Dedifferentiated amniotic fluid mesenchymal stem cell (primary cell): ENCODE measurements around the gene ITGAE.
"Not testable (repeated sequence)": the region's sequence is repeated elsewhere in the genome, so short reads cannot be mapped to it uniquely, and the experiment has no call there.

Experiments used
- DNase-seq: peaks from one replicate; pipeline ENCODE4 v3.0.0-alpha.2; 2016; ENCODE audit errors: extremely low spot score

The ITGAE gene, protein sequence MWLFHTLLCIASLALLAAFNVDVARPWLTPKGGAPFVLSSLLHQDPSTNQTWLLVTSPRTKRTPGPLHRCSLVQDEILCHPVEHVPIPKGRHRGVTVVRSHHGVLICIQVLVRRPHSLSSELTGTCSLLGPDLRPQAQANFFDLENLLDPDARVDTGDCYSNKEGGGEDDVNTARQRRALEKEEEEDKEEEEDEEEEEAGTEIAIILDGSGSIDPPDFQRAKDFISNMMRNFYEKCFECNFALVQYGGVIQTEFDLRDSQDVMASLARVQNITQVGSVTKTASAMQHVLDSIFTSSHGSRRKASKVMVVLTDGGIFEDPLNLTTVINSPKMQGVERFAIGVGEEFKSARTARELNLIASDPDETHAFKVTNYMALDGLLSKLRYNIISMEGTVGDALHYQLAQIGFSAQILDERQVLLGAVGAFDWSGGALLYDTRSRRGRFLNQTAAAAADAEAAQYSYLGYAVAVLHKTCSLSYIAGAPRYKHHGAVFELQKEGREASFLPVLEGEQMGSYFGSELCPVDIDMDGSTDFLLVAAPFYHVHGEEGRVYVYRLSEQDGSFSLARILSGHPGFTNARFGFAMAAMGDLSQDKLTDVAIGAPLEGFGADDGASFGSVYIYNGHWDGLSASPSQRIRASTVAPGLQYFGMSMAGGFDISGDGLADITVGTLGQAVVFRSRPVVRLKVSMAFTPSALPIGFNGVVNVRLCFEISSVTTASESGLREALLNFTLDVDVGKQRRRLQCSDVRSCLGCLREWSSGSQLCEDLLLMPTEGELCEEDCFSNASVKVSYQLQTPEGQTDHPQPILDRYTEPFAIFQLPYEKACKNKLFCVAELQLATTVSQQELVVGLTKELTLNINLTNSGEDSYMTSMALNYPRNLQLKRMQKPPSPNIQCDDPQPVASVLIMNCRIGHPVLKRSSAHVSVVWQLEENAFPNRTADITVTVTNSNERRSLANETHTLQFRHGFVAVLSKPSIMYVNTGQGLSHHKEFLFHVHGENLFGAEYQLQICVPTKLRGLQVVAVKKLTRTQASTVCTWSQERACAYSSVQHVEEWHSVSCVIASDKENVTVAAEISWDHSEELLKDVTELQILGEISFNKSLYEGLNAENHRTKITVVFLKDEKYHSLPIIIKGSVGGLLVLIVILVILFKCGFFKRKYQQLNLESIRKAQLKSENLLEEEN

GRCh38 chr17:3800362-3801271, at the start of gene ITGAE:
Gene ITGAE (minus strand): TSS chr17:3801188. CDS start chr17:3801144, 44 bp downstream.
- no peak for DNase-seq

DNA sequence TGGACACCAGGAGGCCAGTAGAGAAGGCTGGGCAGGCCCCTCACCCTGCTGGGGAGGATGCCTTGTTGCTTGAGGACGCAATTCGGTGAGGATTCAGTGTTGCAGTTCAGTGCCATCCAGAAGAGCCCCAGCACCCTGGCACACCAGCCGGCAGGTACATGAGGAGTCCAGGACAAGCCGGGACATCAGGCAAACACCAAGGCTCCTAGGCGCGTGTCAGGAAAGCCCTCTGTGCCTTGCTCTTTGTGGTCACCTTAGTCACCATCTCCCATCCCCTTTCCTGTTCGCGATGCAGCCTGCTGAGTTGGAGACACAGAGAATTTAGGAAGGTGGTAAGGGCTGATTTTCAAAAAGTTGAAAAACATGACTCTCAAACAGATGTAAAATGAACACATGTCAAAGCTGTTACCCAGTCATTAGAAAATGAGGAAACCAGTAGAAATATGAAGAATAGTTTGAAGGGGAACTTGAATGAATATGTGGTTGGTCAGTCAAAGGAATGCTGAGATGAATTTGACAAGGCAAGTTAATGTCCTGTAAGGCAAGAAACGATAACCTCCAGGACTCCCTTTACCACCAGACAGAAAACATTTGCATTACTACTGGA, 47.3 kb upstream of the ITGAE start:
- DNase-seq: no peak

- DNase-seq: no peak
These were observed 46.2 kb upstream of the ITGAE start for GRCh38 chr17:3847165-3847670.

- DNase-seq: no peak
These were observed 45.6 kb upstream of the ITGAE start for GRCh38 chr17:3846437-3847164.

DNA sequence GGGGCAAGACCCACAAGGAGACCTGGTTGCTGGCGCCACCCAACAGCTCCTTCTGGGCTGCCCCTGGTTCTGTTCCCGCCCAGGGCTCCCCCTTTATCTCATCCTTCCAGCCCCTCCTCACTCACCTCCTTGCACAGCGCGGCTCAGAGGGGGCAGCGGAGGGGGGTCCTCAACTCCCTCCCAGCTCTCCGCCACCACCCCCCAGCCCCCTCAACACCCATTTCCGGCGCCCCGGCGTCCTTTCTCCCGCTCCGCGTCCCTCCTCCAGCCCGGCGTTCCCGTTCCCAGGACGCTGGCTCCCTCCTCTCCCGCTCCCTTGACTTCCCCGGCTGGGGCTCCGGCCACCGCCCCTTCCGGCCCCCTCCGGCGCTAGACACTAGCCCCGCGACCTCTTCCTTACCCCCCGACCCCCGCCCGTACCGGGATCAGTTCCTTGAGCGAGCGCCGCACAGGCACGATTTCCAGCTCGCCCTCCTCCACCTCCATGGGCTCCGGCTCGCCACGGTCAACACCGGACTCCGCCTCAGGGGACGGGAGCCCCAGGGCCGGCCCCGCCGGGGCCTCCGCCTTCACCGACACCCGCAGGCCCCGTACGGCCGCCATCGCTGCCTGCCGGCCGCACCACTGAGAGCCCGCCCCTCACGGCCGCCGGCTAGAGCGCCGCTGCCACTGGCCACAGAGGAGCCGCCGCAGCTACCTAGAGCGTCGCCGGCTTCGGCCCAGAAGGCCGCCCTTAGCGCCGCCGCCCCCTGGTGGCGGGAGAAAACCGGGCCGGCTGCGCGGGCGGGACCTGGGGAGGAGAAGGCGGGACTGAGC, 44.8 kb upstream of the ITGAE start, which contains the start of gene NCBP3:
NCBP3 (minus strand) TSS at position 626 of the 816 bp plus-strand sequence; CDS start at position 603, 23 bp downstream.
- peak; percentile 93 for DNase-seq

- DNase-seq: no peak
These were observed 44.3 kb upstream of the ITGAE start for GRCh38 chr17:3845291-3845620.

DNA sequence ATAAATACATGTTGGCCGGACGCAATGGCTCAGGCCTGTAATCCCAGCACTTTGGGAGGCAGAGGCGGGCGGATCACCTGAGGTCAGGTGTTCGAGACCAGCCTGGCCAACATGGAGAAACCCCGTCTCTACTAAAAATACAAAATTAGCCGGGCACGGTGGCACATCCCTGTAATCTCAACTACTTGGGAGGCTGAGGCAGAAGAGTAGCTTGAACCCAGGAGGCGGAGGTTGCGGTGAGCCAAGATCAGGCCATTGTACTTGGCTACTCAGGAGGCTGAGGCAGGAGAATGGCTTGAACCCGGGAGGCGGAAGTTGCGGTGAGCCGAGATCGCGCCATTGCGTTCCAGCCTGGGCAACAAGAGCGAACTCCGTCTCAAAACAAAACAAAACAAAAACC, 43.6 kb upstream of the ITGAE start:
- not testable (repeated sequence) for DNase-seq

DNA sequence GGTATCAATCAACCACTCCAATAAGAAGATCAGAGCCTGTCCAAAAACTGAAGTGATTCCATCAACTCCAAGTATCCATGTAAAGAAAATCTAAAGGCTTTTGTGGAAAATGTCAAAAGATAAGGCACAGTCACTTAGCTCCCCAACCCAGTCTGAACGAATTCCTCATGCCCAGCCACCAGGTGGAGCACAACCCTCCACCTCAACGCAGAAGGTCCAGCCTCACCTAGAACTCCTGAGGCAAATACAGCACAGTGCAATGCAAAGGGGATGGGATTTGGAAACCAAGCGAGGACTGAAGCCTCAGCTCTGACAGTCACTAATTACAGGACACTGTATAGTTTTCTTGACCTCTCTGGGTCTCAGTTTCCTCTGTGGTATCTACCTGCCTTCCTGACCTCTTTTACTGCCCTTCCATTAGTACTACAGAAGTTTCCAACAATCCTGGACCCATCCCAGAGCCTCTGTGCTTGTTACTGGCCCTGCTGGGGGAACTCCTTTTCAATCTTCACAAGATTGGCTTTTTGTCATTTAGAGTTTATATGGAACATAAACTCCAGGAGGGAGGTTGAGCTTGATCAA, 43.0 kb upstream of the ITGAE start:
- no peak for DNase-seq

DNA sequence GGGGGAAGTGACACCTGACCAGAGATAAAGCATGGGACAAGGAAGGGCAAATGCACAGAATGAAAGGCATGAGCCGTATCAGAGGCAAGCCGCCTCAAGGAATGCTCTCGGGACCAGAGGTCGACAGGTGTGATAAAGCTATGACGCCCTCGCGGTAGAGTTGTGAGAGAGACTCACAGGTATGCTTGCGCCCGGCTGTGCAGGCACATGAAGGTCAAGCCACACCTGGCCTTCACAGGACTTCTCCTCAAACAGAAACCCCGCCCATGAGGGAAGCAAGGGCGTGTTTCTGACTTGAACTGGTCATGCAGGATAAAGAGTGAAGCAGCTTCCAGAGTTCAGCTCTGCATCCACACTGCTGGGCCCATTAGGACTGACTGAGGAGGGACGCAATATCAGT, 37.2 kb upstream of the ITGAE start:
- no peak for DNase-seq

DNA sequence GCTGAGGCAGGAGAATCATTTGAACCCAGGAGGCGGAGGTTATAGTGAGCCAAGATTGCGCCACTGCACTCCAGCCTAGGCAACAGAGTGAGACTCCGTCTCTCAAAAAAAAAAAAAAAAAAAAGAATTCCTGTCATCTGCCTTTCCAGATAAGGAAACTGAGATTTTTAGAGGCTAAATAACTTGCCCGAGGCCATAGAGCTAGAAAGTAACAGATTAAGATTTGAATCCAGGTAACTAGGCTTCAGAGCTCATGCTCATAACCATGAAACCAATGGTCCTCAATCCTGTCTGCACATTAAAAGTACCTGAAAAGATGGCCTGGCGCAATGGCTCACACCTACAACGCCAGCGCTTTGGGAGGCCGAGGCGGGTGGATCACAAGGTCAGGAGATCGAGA, 35.6 kb upstream of the ITGAE start:
- no peak for DNase-seq

DNA sequence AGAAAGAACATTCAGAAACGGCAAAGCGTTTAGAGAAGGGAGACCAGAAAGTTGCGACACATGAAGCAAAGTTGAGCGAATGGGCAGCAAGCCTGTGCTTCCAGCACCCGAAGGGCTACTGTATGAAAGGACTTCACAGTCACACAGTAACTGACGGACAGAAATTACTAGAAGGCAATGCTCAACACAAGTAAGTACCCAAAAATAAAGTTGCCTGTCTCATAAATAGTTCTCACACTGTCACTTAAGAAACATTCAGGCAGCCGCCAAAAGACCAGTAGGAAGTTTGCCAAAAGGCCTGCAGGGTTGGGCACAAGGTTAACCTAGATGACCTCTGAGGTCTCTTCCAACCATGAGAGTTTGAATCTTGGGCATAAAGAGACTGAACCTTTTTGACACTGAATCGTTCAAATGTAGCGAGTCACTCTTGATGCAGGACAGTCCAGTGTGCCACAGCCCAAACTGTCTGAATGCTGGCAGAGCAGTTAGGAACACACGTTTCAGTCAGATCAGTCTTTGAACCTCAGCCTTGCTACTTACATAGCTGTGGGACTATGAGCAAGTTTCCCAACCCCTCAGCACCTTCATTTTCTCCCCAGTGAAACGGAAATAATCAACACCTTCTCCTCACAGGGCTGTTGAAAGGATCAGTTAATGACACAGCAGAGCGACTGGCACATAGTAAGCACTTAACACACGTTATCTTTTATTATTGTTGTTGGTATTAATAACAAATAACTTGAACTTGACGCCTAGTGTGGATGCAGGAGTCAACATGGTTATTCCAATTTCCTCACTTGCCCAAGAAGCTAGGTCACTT, 34.6 kb upstream of the ITGAE start:
- DNase-seq: no peak

- DNase-seq: no peak
These were observed 33.8 kb upstream of the ITGAE start for GRCh38 chr17:3834811-3835210.

DNA sequence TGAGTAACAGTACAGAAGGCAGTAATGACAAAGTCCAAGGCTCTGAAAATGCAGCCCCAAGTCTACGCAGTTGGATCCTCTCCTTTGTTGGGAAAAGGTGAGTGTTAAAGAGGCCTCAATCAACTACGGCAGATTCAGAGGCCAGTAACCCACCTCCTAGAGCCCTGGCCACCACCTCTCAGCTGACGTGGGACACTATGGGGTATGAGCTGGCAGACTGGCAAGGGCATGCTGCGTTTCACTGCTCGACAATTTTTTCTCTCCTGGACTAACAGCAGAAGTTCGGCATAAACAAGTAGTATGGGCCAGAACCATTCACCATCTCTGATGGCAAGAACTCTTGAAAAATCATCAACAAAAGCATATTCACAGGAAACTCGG, 27.9 kb upstream of the ITGAE start:
- no peak for DNase-seq

DNA sequence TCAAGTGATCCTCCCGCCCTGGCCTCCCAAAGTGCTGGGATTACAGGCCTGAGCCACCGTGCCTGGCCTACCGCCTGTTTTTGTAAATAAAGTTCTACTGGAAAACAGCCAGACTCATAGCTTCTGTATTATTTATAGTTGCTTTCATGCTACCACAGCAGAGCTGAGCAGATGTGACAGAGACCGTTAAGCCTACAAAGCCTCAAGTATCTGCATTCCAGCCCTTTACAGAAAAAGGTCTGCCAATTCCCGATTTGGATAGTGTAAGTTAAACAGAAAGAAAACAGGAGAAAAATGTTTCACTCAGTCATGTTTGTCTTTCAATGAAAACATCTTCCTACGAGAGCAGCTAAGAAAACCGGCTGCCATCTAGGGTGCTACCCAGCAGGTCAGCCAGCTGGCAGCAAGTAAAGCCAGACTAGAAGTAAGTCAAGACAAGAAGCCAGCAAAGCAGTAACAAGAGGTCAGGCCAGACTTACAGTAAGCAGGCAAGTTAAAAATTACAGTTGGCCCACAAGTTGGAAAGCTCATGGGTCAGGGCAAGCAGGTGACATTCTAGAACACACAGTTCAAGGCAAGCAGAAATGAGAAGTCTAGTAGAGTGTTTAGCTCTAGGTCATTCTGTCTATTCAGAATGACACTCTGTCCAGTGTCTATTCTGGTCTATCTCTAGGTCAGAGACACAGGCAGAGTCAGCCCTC, 27.3 kb upstream of the ITGAE start:
- no peak for DNase-seq

DNA sequence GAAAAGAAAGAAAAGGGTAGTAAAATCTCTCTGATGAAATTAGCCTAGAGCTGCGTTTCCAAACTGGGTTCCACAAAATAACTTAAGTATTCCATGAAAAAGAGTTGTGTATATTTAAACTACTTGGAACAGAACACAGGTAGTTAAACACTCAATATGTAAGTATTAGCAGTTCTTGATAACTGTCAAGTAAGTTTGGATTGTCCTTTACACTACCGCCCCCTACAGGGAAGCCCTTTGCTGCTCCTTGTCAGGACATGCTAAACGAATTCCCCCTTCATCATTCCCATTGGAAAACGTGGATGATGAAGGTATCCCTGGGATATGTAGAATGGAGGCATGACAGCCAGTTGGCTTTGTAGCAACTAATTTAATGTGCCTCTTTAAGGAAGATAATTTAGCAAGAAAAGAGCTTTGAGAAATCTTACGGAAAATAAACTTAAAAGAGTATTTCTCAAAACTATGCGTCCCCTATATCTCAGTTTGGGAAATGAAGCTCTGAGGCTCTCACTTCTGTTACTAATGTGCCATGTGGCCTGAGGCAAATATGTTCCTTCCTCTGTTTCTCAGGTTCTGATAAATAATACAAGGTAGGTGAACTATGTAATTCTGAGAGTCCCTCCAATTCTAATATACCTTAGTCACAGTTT, 26.3 kb upstream of the ITGAE start:
- DNase-seq: no peak

GRCh38 chr17:3826191-3826590, 25.2 kb upstream of the ITGAE start:
- no peak for DNase-seq

DNA sequence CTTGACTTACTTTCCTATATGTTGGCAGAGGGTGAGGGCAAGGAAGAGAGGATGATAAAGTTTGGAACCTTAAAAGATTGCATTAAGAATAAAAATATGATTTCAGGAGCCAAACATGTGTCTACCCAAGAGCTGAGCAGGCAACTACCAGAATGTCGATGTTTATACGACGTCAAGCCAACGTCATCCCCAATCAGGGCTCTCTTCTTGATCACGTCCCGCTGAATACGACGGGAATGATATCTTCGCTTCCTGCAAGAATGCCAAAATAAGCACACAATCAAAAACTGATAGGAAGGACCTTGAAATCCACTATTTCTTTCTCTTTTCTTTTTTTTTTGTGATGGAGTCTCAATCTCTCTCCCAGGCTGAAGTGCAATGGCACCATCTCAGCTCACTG, 20.1 kb upstream of the ITGAE start:
- DNase-seq: no peak
